Trophoblast cell (in vitro differentiated cells and primary cell): ENCODE results near the gene KCNH2.

Source experiments
- DNase-seq, 2 donors: peaks; one replicate each; pipeline ENCODE4 v3.0.0-alpha.2; 2016
- H2AFZ ChIP-seq: 2 replicates; pipeline ENCODE4 v1.6.1; 2013; ENCODE audit warnings: low read length, moderate library complexity, mild to moderate bottlenecking; ENCODE audit not compliant: insufficient read depth, poor library complexity
- H2AK5ac ChIP-seq: 2 replicates; pipeline ENCODE4 v1.6.1; 2013; ENCODE audit warnings: mild to moderate bottlenecking, low read length
- H2BK120ac ChIP-seq: 2 replicates; pipeline ENCODE4 v1.6.1; 2013; ENCODE audit warnings: low read length, mild to moderate bottlenecking, moderate library complexity; ENCODE audit not compliant: insufficient read depth, poor library complexity
- H2BK12ac ChIP-seq: 2 replicates; pipeline ENCODE4 v1.6.1; 2013; ENCODE audit warnings: mild to moderate bottlenecking, low read length, moderate library complexity
- H2BK5ac ChIP-seq: 2 replicates; pipeline ENCODE4 v1.6.1; 2013; ENCODE audit warnings: low read length, low read depth, moderate library complexity, mild to moderate bottlenecking; ENCODE audit not compliant: poor library complexity
- H3K14ac ChIP-seq: 2 replicates; pipeline ENCODE4 v1.6.1; 2013; ENCODE audit warnings: mild to moderate bottlenecking, low read length
- H3K18ac ChIP-seq: 2 replicates; pipeline ENCODE4 v1.6.1; 2013; ENCODE audit warnings: mild to moderate bottlenecking, low read length
- H3K23ac ChIP-seq: 2 replicates; pipeline ENCODE4 v1.6.1; 2013; ENCODE audit warnings: low read length
- H3K27ac ChIP-seq: 2 replicates; pipeline ENCODE4 v1.5.1; 2013; ENCODE audit warnings: low read depth, mild to moderate bottlenecking, inconsistent platforms, low read length, moderate library complexity
- H3K27me3 ChIP-seq: 2 replicates; pipeline ENCODE4 v1.6.1; 2013; ENCODE audit warnings: inconsistent platforms, mild to moderate bottlenecking, low read length, moderate library complexity; ENCODE audit not compliant: insufficient read depth
- H3K36me3 ChIP-seq, 2 experiments: 1 replicate in 1 of 2; 2 replicates in 1 of 2; pipeline ENCODE4 v1.6.1; 2013; ENCODE audit warnings: low read length in 2 of 2, mild to moderate bottlenecking in 2 of 2, moderate library complexity in 1 of 2; ENCODE audit not compliant: insufficient read depth in 2 of 2, control insufficient read depth in 1 of 2
- H3K4ac ChIP-seq: 2 replicates; pipeline ENCODE4 v1.6.1; 2013; ENCODE audit warnings: low read depth, mild to moderate bottlenecking, low read length, moderate library complexity
- H3K4me1 ChIP-seq, 2 experiments: 1 replicate in 1 of 2; 2 replicates in 1 of 2; pipeline ENCODE4 v1.6.1; 2013; ENCODE audit warnings: low read length in 2 of 2, mild to moderate bottlenecking in 2 of 2, moderate library complexity in 1 of 2; ENCODE audit not compliant: insufficient read depth in 2 of 2, control insufficient read depth in 1 of 2
- H3K4me2 ChIP-seq: 2 replicates; pipeline ENCODE4 v1.6.1; 2013; ENCODE audit warnings: inconsistent platforms, mild to moderate bottlenecking, low read length, moderate library complexity
- H3K4me3 ChIP-seq: 2 replicates; pipeline ENCODE4 v1.5.1; 2013; ENCODE audit warnings: mild to moderate bottlenecking, low read depth, low read length, inconsistent platforms
- H3K79me1 ChIP-seq: one replicate; pipeline ENCODE4 v1.6.1; 2013; ENCODE audit warnings: low read length
- H3K79me2 ChIP-seq: 2 replicates; pipeline ENCODE4 v1.6.1; 2013; ENCODE audit warnings: low read length, mild to moderate bottlenecking; ENCODE audit not compliant: control insufficient read depth, insufficient read depth, poor library complexity
- H3K9ac ChIP-seq: 2 replicates; pipeline ENCODE4 v1.6.1; 2013; ENCODE audit warnings: mild to moderate bottlenecking, low read length
- H3K9me3 ChIP-seq: 2 replicates; pipeline ENCODE4 v1.6.1; 2013; ENCODE audit warnings: low read depth, mild to moderate bottlenecking, control low read depth, inconsistent platforms, low read length; ENCODE audit not compliant: insufficient read depth
- H4K12ac ChIP-seq: 2 replicates; pipeline ENCODE4 v1.6.1; 2013; ENCODE audit warnings: low read depth, mild to moderate bottlenecking, low read length, moderate library complexity
- H4K8ac ChIP-seq: 2 replicates; pipeline ENCODE4 v1.6.1; 2013; ENCODE audit warnings: low read depth, mild to moderate bottlenecking, low read length, moderate library complexity
- H4K91ac ChIP-seq: one replicate; pipeline ENCODE4 v1.6.1; 2013; ENCODE audit warnings: low read depth, mild to moderate bottlenecking, low read length, moderate library complexity
- WGBS: extraction: QIAGEN DNeasy Blood & Tissue Kit; methylation state at CpG from one replicate; pipeline ENCODE4 v1.1.7; 2013; ENCODE audit warnings: missing lambda C conversion rate; ENCODE audit not compliant: insufficient read length, insufficient coverage; ENCODE audit errors: extremely low coverage; 5-methylcytosine and 5-hydroxymethylcytosine counted together

Gene KCNH2

GRCh38 chr7:151019130-151019447, 41.0 kb upstream of the KCNH2 start:
- Histone ChIP-seq H3K79me1 (peaks cover 5% of the 10 kb centered on the region), H4K91ac (no peak overlapping the region), H2BK5ac (no peak overlapping the region), H2BK12ac (peak overlapping the region; percentile 17), H3K4me3 (peak overlapping the region; percentile 18), H4K8ac (no peak overlapping the region), H3K14ac (no peak overlapping the region), H3K23ac (no peak overlapping the region), H3K36me3 (no peaks in the 10 kb centered on the region), H3K18ac (no peak overlapping the region), H3K4ac (no peak overlapping the region), H3K9ac (no peak overlapping the region), H3K27me3 (peaks cover 15% of the 10 kb centered on the region), H3K4me1 (peaks cover 19 to 25% of the 10 kb centered on the region in 2 experiments), H3K9me3 (no peaks in the 10 kb centered on the region), H3K4me2 (peak overlapping the region; percentile 59), H3K27ac (no peak overlapping the region), H2BK120ac (no peak overlapping the region), H2AK5ac (peak overlapping the region; percentile 32), H3K79me2 (no peaks in the 10 kb centered on the region), H4K12ac (no peak overlapping the region), H2AFZ (no peak overlapping the region)
- WGBS: no CpG with 5 or more reads among the region's 20 CpGs
- DNase-seq: no peak

- Histone ChIP-seq H2BK5ac (no peak overlapping the region), H3K14ac (no peak overlapping the region), H3K4ac (no peak overlapping the region), H2AK5ac (no peak overlapping the region), H4K91ac (peak overlapping the region; percentile 4), H3K4me2 (peak overlapping the region; percentile 59), H3K9ac (no peak overlapping the region), H2AFZ (peak overlapping the region; percentile 8), H3K79me1 (peaks cover 5% of the 10 kb centered on the region), H3K79me2 (no peaks in the 10 kb centered on the region), H4K8ac (peak overlapping the region; percentile 8), H2BK120ac (no peak overlapping the region), H3K18ac (no peak overlapping the region), H3K27ac (no peak overlapping the region), H3K27me3 (peaks cover 15% of the 10 kb centered on the region), H3K9me3 (peaks cover 3% of the 10 kb centered on the region), H3K36me3 (no peaks in the 10 kb centered on the region), H3K4me1 (peaks cover 23 to 30% of the 10 kb centered on the region in 2 experiments), H4K12ac (no peak overlapping the region), H3K4me3 (peak overlapping the region; percentile 18), H3K23ac (no peak overlapping the region), H2BK12ac (no peak overlapping the region)
- WGBS: no CpG with 5 or more reads among the region's 82 CpGs
- no peak for DNase-seq
Observed at GRCh38 chr7:151018421-151019129, 40.5 kb upstream of the KCNH2 start.

- Histone ChIP-seq H3K27me3 (peaks cover 15% of the 10 kb centered on the region), H4K12ac (no peak overlapping the region), H2BK12ac (peak overlapping the region; percentile 17), H3K79me2 (no peaks in the 10 kb centered on the region), H3K23ac (no peak overlapping the region), H4K8ac (peak overlapping the region; percentile 38), H3K36me3 (no peaks in the 10 kb centered on the region), H3K4me3 (no peak overlapping the region), H2AK5ac (no peak overlapping the region), H3K9me3 (peaks cover 4% of the 10 kb centered on the region), H3K9ac (no peak overlapping the region), H2AFZ (no peak overlapping the region), H2BK5ac (no peak overlapping the region), H2BK120ac (peak overlapping the region; percentile 21), H3K4ac (no peak overlapping the region), H3K79me1 (peaks cover 7% of the 10 kb centered on the region), H4K91ac (no peak overlapping the region), H3K18ac (no peak overlapping the region), H3K4me2 (peak overlapping the region; percentile 59), H3K4me1 (peaks cover 27 to 34% of the 10 kb centered on the region in 2 experiments), H3K14ac (no peak overlapping the region), H3K27ac (no peak overlapping the region)
- WGBS: no CpG with 5 or more reads among the region's 34 CpGs
- peak; percentile 23 to 56 for DNase-seq
Observed at GRCh38 chr7:151017953-151018420, 39.9 kb upstream of the KCNH2 start.

GRCh38 chr7:151017370-151017952, 39.3 kb upstream of the KCNH2 start:
- no peak for DNase-seq
- H2BK5ac ChIP-seq: no peak overlapping the region

More at GRCh38 chr7:151017370-151017952, 39.3 kb upstream of the KCNH2 start:
- WGBS: no CpG with 5 or more reads among the region's 13 CpGs
- Histone ChIP-seq H3K4me1 (peaks cover 29 to 35% of the 10 kb centered on the region in 2 experiments), H3K27ac (no peak overlapping the region), H4K8ac (no peak overlapping the region), H3K4me2 (no peak overlapping the region), H3K23ac (no peak overlapping the region), H3K4ac (no peak overlapping the region), H3K36me3 (no peaks in the 10 kb centered on the region), H3K18ac (no peak overlapping the region), H3K27me3 (peaks cover 15% of the 10 kb centered on the region), H3K79me2 (no peaks in the 10 kb centered on the region), H2AK5ac (no peak overlapping the region), H3K9me3 (peaks cover 4% of the 10 kb centered on the region), H3K4me3 (no peak overlapping the region), H2AFZ (no peak overlapping the region), H4K12ac (no peak overlapping the region), H2BK120ac (no peak overlapping the region), H4K91ac (no peak overlapping the region), H2BK12ac (peak overlapping the region; percentile 17), H3K9ac (no peak overlapping the region), H3K14ac (no peak overlapping the region), H3K79me1 (peaks cover 8% of the 10 kb centered on the region)
